ENCODE results near the gene ZP2. TPM values are rescaled to one million over a fixed set of nuclear protein-coding genes. Genes with fewer than 3 reads are reported as not detected.

ZP2 gene
- total and polyA plus RNA-seq, 9 of the 15 experiments (the other 6 are each of a cell fraction or from before 2014, with no cell fraction given): not detected

- TF ChIP-seq, protein P1, sequence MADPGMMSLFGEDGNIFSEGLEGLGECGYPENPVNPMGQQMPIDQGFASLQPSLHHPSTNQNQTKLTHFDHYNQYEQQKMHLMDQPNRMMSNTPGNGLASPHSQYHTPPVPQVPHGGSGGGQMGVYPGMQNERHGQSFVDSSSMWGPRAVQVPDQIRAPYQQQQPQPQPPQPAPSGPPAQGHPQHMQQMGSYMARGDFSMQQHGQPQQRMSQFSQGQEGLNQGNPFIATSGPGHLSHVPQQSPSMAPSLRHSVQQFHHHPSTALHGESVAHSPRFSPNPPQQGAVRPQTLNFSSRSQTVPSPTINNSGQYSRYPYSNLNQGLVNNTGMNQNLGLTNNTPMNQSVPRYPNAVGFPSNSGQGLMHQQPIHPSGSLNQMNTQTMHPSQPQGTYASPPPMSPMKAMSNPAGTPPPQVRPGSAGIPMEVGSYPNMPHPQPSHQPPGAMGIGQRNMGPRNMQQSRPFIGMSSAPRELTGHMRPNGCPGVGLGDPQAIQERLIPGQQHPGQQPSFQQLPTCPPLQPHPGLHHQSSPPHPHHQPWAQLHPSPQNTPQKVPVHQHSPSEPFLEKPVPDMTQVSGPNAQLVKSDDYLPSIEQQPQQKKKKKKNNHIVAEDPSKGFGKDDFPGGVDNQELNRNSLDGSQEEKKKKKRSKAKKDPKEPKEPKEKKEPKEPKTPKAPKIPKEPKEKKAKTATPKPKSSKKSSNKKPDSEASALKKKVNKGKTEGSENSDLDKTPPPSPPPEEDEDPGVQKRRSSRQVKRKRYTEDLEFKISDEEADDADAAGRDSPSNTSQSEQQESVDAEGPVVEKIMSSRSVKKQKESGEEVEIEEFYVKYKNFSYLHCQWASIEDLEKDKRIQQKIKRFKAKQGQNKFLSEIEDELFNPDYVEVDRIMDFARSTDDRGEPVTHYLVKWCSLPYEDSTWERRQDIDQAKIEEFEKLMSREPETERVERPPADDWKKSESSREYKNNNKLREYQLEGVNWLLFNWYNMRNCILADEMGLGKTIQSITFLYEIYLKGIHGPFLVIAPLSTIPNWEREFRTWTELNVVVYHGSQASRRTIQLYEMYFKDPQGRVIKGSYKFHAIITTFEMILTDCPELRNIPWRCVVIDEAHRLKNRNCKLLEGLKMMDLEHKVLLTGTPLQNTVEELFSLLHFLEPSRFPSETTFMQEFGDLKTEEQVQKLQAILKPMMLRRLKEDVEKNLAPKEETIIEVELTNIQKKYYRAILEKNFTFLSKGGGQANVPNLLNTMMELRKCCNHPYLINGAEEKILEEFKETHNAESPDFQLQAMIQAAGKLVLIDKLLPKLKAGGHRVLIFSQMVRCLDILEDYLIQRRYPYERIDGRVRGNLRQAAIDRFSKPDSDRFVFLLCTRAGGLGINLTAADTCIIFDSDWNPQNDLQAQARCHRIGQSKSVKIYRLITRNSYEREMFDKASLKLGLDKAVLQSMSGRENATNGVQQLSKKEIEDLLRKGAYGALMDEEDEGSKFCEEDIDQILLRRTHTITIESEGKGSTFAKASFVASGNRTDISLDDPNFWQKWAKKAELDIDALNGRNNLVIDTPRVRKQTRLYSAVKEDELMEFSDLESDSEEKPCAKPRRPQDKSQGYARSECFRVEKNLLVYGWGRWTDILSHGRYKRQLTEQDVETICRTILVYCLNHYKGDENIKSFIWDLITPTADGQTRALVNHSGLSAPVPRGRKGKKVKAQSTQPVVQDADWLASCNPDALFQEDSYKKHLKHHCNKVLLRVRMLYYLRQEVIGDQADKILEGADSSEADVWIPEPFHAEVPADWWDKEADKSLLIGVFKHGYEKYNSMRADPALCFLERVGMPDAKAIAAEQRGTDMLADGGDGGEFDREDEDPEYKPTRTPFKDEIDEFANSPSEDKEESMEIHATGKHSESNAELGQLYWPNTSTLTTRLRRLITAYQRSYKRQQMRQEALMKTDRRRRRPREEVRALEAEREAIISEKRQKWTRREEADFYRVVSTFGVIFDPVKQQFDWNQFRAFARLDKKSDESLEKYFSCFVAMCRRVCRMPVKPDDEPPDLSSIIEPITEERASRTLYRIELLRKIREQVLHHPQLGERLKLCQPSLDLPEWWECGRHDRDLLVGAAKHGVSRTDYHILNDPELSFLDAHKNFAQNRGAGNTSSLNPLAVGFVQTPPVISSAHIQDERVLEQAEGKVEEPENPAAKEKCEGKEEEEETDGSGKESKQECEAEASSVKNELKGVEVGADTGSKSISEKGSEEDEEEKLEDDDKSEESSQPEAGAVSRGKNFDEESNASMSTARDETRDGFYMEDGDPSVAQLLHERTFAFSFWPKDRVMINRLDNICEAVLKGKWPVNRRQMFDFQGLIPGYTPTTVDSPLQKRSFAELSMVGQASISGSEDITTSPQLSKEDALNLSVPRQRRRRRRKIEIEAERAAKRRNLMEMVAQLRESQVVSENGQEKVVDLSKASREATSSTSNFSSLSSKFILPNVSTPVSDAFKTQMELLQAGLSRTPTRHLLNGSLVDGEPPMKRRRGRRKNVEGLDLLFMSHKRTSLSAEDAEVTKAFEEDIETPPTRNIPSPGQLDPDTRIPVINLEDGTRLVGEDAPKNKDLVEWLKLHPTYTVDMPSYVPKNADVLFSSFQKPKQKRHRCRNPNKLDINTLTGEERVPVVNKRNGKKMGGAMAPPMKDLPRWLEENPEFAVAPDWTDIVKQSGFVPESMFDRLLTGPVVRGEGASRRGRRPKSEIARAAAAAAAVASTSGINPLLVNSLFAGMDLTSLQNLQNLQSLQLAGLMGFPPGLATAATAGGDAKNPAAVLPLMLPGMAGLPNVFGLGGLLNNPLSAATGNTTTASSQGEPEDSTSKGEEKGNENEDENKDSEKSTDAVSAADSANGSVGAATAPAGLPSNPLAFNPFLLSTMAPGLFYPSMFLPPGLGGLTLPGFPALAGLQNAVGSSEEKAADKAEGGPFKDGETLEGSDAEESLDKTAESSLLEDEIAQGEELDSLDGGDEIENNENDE (IDR thresholded peaks at IDR 0.05; ENCODE audit: low read depth, low read length): no peak
- TF ChIP-seq SP1 (CRISPR knock-in tag; IDR thresholded peaks at IDR 0.05) (no peak), TCF7 (IDR thresholded peaks at IDR 0.05; ENCODE audit: borderline replicate concordance) (no peak), KHSRP (IDR thresholded peaks at IDR 0.05) (no peak), ETV1 (tag; conservative IDR thresholded peaks at IDR 0.05; ENCODE audit: low read depth) (peak; percentile 82), ZNF644 (tag; IDR thresholded peaks at IDR 0.05; ENCODE audit: low read depth) (0 out of 2 replicates have a peak, but pooled peaks have one; percentile 25), JUNB (CRISPR knock-in tag; conservative IDR thresholded peaks at IDR 0.05) (no peak), ZNF586 (CRISPR knock-in tag; conservative IDR thresholded peaks at IDR 0.05) (no peak)
- TF ChIP-seq, protein P2, sequence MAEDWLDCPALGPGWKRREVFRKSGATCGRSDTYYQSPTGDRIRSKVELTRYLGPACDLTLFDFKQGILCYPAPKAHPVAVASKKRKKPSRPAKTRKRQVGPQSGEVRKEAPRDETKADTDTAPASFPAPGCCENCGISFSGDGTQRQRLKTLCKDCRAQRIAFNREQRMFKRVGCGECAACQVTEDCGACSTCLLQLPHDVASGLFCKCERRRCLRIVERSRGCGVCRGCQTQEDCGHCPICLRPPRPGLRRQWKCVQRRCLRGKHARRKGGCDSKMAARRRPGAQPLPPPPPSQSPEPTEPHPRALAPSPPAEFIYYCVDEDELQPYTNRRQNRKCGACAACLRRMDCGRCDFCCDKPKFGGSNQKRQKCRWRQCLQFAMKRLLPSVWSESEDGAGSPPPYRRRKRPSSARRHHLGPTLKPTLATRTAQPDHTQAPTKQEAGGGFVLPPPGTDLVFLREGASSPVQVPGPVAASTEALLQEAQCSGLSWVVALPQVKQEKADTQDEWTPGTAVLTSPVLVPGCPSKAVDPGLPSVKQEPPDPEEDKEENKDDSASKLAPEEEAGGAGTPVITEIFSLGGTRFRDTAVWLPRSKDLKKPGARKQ (CRISPR knock-in tag; IDR thresholded peaks at IDR 0.05): no peak
These were observed 8.1 kb downstream of the ZP2 start (continued) for GRCh38 chr16:21203155-21203797.
